ENCODE data around the gene PDE9A.

GRCh38 chr21:42692688-42693087 is 39.3 kb downstream of the PDE9A start:
- no peak for TF ChIP-seq NFIC (IDR thresholded peaks at IDR 0.05)
- TF ChIP-seq TAF1 (IDR thresholded peaks at IDR 0.05; ENCODE audit: low read depth) = no peak
- no peak for TF ChIP-seq YY1 (IDR thresholded peaks at IDR 0.05; ENCODE audit: low read depth)
- no peak for TF ChIP-seq EP300 (IDR thresholded peaks at IDR 0.05; ENCODE audit: borderline replicate concordance)
- no peak for TF ChIP-seq ZBTB7A (IDR thresholded peaks at IDR 0.05; ENCODE audit: low read depth)
- TF ChIP-seq MAX (IDR thresholded peaks at IDR 0.05) = no peak
- no peak for TF ChIP-seq REST (IDR thresholded peaks at IDR 0.05; ENCODE audit: low read depth)
- no peak for TF ChIP-seq CREB1 (IDR thresholded peaks at IDR 0.05; ENCODE audit: low read depth)
- TF ChIP-seq TEAD4 (IDR thresholded peaks at IDR 0.05) = no peak
- TF ChIP-seq EGR1 (IDR thresholded peaks at IDR 0.05) = no peak
- no peak for TF ChIP-seq RAD21 (IDR thresholded peaks at IDR 0.05; ENCODE audit: low read depth)
- no peak for TF ChIP-seq USF1 (IDR thresholded peaks at IDR 0.05)
- TF ChIP-seq FOXM1 (IDR thresholded peaks at IDR 0.05; ENCODE audit: borderline replicate concordance, low read depth) = no peak

Measured in Ishikawa (cell line).